SHP77 (cell line): ENCODE measurements around the gene PRX.
"Not testable (repeated sequence)": the region's sequence is repeated elsewhere in the genome, so short reads cannot be mapped to it uniquely, and the experiment has no call there.

Experiments
- DNase-seq, 2 experiments: peaks; one replicate each; lab custom pipeline; 2025; lab: John Stamatoyannopoulos, UW

The PRX gene

DNA sequence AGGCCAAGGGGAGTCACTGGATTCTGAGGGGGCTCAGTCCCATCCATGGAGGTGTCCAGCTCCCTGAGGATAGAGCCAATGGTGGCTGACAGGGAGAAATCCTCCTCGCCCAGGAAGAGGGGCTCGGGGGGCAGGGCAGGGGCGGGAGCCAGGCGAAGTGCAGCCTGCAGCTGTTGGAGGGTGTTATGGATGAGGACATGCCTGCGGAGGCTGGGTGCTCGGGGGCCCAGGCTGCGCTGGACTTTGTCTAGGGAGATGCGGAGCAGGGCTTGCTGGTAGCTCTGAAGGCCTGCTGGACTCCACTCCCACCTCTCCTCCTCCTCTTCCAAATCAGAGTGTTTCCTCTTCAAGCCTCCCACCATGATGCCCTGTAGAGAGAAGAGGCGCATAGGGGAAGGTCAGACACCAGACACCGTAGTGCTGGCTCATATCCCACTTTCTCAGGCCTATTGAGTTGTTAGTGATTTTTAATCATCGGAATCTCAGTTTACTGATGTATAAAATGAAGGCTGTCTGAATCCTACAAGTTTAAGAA lies 28.6 kb upstream of the PRX start:
- DNase-seq, result no peak

DNA sequence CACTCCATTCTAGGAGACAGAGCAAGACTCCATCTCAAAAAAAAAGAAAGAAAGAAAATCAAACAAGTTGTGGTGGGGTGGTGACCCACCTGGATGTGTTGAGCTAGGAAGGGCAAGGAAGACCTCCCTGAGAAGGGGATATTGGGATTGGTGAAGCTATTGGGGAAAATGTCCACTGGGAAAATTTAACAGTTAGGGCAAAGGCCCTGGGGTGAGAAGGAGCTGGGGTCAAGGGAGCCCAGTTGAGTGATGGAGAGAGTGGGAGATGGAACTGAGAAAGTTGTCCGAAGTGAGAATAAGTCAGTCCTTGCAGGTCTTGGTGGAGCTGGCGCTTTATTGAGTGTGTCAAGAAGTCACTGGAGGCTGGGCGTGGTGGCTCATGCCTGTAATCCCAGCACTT lies 25.1 kb upstream of the PRX start:
- DNase-seq, result no peak

DNA sequence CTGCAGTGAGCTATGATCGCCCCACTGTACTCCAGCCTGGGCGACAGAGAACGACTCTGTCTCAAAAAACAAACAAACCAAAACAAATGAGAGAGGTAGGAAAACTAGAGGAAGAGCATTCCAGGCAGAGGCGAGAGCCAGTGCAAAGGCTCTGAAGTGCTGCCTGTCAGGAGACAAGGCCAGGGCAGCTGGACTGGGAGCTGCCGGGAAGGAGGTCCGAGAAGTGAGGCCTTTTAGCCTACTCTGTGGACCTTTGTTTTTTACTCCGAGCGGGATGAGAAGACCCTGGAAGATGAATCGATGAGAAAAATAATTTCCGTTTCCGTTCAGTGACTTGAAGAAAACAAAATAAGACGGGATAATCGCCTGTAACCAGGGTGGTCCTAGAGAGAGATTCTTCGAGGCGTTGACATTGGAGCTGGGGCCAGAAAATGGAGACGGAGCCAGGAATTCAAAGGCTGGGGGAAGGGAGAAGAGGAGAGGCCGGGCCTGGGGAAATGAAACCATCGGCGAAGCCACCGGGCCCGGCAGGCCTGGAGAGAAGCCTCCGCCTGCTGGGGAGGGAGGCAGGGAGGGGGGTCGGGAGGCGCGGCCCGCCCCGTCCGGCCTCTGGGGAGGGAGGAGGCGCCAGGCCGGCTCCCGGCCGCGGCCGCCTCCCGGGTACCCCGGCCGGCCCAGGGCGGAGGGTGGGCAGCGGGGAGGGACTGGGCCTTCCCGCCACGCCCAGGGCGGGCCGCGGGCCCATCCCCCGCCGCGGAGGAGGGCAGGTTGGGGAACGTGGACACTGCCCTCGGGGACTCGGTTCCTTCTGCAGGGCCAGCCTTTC lies 20.4 kb upstream of the PRX start:
- peak; percentile 89 to 92 for DNase-seq

DNA sequence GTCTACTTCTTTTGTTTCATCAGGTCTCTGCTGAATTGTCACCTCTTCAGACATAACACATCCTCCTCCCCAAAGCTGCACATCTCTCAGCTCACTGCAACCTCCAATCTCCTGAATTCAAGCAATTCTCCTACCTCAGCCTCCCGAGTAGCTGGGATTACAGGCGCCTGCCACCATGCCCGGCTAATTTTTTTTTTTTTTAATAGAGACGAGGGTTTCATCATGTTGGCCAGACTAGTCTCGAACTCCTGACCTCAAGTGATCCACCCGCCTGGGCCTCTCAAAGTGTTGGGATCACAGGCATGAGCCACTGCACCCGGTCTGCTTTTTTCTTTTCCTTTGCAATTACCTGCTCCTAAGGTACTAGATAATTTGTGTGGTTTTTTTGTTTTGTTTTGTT lies 19.6 kb upstream of the PRX start:
- DNase-seq, result not testable (repeated sequence)

DNA sequence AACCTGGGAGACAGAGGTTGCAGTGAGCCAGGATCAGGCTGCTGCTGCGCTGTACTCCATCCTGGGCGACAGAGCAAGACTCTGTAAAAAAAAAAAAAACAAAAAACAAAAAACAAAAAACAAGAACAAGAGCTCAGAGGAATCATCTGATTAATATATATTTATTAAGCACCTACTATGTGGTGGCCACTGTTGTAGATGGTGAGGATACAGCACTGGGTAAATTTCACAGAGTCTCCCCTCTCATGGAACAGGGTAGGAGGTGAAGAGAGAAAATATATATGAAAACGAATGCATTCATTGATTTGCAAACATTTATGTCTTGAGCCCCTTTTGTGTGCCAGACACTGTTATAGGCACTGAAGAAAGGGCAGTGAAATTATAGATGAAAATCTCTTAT lies 18.5 kb upstream of the PRX start:
- no peak for DNase-seq

DNA sequence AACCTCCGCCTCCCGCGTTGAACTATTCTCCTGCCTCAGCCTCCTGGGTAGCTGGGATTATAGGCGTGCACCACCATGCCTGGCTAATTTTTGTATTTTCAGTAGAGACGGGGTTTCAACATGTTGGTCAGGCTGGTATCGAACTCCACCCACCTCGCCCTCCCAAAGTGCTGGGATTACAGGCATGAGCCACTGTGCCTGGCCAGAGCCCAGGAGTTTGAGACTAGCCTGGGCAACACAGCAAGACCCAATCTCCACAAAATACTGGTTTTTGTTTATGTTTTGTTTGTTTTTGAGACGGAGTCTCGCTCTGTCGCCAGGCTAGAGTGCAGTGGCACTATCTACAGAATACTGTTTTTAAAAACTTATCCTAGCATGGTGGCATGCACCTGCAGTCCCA lies 17.1 kb upstream of the PRX start:
- DNase-seq, result not testable (repeated sequence)

DNA sequence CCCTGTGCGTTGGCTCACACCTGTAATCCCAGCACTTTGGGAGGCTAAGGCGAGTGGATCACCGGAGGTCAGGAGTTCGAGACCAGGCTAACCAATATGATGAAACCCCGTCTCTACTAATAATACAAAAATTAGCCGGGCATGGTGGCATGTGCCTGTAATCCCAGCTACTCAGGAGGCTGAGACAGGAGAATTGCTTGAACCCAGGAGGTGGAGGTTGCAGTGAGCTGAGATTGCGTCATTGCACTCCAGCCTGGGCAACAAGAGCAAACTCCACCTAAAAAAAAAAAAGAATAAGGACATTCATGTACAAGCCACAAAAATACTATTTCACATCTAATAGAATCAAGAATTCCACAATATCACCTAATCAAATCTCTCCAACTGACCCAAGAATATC lies 15.0 kb upstream of the PRX start:
- DNase-seq, result not testable (repeated sequence)

DNA sequence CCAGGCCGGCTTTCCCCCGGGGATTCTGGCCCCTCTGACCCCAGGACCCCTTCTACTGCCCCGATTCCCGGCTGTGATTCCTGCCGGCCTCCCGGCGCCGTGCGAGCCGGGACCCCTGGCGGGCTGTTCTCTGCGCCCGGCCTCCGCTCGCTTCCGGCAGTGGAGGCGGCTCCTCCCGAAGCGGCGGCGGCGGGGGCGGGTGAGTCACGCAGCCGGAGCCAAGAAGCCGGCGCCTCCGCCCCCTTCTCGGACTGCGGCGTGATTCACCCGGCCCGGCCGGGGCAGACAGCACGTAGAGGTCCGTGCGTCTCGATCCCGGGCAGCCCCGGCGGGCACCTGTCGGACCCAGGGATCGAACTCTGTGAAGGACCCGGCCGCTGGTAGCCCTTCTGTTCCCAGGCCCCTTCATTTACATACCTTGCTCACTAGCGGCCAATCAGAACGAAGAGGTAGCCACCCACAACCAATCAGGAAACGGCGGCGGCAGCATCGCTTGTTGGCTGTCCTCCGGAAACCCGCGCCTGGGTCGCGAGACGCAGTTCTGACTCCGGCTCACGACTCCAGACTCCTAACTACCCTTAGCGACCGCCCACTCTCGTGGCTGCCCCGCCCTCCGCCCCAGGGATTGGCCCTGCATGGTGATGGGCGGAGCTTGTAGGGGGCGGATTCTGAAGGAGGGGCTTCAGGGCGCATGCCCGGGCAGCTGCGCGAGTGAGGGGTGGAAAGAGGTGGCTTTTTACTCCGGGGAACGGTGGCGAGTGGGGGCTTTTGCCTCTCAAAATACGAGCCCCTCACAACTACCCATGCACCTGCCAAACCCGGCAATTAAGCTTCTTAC lies 12.5 kb upstream of the PRX start, which contains the start of gene SERTAD1:
Gene SERTAD1, minus strand, starts transcription at position 543 of the 838 bp plus-strand sequence. CDS start 2,446 bp downstream, outside the sequence.
- DNase-seq, result peak; percentile 99 to 100

DNA sequence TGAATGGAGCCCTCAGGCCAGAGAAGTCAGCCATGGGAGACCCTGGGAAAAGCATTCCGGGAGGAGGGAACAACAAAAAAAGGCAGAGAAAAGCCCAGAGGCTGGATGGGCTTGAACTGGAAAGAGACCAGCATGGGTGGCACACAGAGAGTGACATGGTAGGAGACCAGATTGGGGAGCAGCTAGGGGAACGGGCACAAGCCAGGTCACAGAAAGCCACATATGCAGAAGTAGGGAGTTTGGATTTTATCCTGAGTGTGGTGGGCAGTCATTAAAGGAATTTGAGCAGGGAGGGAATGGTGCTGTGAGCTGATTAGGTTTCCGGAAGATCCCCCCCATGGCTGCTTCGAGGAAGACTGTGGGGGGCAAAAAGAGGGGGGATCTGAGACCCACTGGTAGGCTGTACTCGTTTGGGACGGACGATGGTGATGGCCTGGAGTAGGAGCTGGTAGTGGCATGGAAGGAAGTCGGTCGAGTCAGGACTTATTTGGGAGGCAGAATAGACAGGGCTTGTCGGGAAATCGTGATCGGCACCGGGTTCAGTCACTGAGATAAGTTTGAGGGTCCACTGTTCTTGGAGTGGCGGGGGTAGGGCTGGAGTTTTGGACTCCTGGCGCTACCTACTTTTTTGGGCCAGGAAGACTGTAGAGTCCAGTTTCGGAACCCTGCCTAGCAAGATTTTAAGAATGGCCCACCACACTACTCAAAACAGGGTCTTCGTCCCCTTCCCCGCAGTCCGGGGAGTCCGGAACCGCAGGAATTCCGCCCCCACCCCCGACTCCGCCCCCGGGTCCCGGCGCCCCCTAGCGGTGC lies 11.7 kb upstream of the PRX start:
- DNase-seq, result no peak

DNA sequence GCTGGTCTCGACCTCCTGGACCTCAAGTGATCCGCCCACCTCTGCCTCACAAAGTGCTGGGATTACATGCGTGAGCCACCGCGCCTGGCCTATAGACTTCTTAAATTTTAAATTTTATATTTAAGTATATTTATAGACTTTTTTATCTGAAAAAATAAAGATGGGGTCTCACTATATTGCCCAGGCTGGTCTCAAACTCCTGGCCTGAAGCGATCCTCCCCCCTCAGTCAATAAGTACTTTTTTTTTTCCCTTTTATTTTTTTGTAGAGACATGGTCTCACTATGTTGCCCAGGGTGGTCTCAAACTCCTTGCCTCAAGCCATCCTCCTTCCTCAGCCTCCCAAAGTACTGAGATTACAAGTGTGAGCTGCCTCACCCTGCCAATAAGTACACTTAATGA lies 10.8 kb upstream of the PRX start:
- no peak for DNase-seq

DNA sequence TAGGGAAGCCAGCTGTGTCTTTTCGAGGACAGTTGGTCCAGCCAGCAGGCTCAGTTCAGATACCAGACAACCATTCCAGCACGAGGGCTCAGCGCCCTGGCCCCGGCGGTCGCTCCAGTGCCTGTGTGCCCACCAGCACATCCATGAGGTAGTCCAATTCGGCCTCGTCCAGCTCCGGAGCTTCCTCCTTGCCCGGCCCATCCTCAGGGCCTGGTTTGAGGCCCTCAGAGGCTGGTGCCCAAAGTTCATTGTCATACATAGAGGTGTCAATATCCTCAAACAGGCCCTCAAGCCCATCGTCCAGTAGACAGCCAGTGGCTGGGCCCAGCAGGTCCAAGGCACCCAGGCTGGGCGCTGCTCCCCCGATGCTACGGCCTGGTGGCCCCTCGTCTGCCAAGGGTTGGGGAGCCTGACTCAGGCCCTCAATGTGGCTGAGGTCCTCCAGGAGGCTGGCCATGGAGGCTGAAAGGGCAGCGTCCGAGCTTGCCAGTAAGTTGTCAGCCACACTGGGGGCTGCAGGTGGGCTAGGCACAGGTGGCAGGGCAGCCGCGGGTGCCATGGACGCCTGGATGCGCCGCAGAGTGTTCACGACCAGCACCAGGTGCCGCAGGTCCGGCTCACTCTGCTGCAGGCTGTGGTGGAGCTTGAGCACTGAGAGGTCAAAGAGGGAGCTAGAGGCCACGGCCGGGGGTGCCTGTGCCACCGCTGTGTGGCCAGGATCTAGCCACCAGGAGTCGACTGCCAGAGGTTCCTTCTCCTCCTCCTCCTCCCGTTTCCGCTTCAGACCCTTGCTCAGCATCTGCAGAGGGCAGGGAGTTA lies 9.8 kb upstream of the PRX start:
- no peak for DNase-seq

DNA sequence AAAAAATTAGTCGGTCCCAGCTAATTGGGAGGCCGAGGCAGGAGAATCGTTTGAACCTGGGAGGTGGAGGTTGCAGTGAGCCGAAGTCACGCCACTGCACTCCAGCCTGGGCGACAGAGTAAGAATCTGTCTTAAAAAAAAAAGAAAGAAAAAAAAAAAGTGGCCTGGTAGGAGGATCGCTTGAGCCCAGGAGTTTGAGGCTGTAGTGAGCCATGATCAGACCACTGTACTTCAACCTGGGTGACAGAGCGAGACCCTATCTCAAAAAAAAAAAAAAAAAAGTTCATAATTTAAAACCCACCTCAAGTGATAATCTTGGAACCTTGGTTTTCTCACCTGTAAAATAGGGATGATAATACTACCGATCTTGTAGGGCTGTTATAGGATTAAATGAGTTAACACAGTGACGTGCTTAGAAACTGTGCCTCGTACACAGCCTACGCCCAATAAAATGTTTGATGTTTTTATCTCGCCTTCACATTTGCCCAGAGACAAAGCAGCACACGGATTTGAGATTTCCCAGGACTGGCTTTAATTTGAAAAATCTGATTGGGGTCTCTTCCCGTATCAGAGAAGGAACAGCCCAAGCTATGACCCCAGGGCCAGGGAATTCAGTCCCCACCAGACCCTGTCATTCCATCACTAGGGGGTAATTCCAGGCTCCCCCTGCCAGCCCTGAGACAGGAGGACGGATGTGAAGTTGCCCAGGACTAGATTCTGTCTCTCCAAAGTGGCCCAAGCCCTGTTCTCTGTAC lies 9.0 kb upstream of the PRX start:
- DNase-seq, result no peak

DNA sequence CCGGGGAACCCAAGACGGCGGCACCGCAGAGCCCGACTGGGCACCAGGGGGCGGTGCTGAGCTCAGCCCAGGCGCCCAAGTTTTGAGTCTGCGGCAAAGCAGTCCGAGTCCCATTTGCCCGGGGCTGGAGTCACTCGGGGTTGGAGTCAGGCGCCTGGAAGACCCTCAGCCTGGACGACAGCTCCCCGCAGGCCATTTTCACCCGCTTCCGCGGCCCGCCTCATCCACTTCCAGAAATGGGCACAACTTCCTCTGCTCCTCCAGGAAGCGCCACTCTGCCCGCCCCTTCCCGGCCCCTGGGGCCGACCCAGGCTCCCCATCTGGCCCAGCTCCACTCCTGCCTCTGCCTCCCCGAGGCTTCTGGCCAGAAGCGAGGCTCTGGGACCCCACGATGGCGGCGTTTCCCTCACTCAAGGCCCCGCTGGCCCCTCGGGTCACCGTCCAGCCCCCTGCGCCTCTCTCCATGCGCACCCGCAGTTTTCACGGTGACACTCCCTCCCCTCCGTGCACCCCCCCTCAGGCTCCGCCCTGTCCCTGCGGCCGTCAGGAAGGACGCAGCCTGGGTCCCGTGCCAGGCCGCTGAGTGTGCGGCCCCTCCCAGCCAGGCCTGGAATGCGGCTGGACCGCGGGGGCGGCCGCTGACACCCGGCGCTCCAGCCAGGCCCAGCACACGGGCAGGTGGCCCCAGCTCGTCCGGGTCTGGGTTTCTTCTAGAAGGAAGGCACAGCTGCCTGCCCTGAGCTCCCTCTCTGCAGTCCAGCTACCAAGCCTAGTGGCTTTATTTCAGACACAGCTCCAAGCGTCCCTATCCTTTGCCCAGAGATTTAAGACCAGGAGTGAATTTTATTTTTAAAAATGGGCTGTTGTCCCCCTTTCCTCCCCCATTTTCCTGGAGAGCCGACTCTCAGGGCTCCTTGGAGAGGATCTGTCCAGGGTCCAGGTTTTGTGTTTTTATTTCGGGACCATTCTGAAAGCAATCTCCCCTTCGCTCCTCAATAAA lies 7.9 kb upstream of the PRX start:
- peak; percentile 86 to 91 for DNase-seq

DNA sequence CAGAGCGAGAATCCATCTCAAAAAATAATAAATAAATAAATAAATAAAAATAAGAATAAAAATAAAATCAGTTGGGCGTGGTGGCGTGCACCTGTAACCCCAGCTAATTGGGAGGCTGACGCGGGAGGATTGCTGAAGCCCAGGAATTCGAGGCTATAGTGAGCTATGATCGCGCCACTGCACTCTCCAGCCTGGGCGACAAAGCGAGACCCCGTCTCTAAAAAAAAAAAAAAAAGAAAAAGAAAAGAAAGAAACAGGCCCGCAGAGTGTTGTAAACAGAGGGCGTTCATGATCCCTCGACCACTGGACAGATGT lies 7.2 kb upstream of the PRX start:
- DNase-seq, result no peak

DNA sequence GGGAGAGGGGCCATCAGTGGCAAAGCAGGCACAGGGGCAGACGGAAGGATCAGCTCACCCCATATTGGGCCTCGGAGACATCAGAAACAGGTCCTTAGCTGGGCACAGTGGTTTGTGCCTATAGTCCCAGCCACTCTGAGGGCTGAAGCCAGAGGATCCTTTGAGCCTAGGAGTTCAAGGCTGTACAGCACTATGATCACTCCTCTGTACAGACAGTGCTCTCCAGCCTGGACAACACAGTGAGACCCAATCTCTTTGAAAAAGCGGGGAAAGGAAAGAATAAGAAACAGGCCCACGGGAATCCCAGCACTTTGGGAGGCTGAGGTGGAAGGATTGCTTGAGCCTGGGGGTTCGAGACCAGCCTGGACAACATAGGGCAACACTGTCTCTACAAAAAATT lies 6.6 kb upstream of the PRX start:
- DNase-seq, result no peak

DNA sequence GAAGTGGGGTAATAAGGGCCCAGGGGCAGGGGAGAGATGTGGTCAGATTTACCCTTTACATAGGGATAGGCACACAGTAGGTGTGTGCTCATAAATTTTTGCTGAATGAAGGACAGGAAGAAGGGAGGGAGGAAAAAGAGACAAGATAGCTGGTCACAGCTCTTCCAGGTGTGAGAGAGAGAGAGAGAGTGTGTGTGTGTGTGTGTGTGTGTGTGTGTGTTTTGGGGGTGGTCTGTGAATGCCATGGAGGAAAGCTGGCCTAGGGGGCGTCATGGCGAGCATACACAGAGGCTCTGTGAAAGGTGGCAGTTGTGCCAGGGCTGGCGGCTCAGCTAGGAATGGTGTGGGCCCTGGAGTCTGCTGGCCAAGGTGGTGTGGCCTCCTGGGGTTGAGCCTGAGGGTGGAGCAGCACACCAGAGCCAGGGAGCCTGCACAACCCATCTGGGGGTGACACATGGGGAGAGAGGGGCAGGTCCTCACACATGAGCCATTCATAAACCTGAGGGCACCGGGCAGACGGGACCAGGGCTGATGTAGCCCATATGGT lies 6.0 kb upstream of the PRX start:
- no peak for DNase-seq

DNA sequence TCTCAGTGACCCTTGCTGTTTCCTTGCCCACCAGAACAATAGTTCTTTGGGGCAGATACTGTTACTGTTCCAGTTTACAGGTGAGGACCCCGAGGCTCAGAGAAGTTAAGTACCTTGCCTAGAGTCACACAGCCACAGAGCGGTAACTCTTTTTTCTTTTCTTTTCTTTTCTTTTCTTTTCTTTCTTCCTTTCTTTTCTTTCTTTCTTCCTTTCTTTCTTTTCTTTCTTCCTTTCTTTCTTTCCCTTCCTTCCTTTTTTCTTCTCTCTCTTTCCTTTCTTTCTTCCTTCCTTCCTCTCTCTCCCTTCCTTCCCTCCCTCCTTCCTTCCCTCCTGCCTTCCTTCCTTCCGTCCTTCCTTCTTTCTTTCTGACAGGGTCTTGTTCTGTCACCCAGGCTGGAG lies 4.9 kb upstream of the PRX start:
- no peak for DNase-seq

DNA sequence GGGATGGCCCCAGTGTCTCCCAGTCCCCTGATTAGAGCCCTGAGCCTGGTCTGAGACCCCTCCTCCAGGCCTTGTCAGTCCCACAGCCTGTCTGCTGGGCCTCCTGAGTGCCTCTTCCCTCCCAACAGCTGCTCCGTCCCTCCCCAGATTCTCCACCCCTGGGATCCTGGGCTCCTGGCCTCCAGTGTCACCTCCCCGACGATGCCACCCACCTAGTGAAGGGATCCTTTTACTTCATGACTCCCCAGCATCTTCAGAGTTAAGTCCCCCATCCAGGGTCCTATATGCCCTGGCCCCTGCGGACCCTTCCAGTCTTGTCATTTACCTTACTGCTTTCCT lies 4.4 kb upstream of the PRX start:
- DNase-seq, result no peak
